Activated CD4-positive, alpha-beta T cell treated with anti-CD3 and anti-CD28 coated beads, Interleukin-2, amount 50 U/mL, for 24 hours (primary cell): ENCODE data around the gene ALK.

Source experiments
- DNase-seq, 2 donors: peaks; one replicate each; pipeline ENCODE4 v3.0.0-alpha.2; 2020; ENCODE audit warnings: low read depth in 1 of 2, low spot score in 1 of 2

The ALK gene

DNA sequence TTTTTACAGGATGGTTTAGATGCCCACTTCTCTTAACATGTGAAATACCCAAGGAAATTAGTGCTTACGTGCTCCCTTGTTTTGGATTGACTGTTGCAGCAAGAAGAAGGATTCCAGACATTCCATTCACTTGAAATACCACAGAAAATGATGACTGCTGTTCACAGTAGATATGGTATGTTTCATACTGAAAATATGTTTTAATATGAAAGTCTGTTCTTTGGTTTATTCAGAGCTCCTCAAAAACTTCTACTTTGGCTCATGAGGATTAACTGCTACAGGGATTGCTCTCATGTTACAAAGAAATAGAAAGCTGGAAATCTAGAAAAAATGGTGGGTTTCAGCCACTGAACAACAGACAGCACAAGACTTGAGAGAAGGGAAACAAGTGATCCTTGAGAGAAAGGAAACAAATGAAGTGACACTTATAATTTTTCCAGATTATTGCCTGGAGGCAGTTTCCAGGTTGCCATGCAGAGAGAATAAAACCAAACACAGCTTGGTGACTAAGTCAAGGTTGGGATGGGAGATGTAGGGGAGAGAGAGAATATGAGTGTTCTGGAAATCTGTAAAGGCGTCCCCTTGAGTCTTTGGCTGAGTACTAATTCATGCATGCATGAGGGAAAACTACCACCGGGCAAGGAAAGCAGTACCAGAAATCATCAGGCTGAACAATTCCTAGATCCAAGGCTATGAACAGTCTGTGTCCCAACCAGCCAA is 458.0 kb downstream of the ALK start:
- DNase-seq = no peak

DNA sequence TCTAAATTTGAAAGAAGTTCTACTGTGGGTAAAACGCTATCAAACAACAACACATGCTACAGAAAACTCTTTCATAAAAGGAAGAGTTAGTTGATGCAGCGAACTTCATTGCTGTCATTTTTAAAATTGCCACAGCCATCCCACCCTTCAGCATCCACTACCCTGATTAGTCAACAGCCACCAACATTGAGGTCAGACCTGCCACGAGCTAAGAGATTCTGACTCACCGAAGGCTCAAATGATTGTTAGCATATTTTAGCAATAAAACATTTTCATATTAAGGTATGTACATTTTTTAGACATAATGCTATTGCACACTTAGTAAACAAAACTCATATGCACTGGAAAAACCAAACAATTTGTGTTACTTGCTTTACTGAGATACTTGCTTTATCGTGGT is 459.1 kb downstream of the ALK start:
- DNase-seq = no peak

DNA sequence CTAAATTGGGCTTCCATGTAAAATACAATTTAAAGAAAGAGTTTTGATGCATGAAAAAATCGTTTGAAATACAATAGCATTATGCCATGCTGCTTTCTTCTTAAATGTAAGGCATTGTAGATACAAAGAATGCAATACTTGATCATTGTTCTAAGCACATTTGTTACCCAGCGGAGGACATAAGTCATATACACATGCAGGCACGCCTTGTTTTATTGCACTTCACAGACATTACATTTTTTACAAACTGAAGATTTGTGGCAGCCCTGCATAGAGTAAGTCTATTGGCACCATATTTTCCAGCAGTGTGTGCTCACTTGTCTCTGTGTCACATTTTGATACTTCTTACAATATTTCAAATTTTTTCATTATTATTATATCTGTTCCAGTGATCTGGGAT is 461.2 kb downstream of the ALK start:
- DNase-seq = no peak

DNA sequence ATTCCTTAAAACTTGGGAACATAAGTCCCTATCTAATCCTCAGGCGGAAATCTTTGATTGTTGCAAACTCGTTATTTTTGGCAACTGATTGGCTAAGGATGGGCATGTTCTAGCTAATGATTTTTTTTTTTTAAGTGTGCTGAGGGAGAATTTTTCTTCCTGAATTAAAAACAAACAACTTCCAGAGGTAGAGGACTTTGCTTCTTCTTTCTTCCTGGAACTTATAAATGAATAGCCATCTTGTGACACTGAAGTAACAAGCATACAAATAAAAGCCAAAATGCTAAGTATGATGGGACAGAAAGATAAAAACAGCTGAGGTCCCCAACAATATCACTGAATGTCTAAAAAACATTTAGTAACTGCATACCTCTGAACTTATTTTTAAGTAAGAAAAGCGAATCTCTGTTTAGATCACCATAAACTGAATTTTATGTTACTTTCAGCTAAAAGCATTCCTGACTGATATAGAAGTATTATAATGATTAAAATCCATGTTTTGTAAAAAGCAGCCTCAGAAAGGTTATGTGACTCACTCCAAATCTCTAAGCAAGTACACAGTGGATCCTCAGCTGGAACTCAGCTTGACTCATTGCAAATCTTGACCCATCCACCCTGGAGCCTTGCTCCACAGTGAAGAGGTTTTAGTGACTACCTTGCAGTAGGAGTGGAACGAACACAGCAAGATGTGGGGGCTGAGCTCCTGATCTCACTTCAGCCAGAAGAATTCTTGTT is 461.8 kb downstream of the ALK start:
- no peak for DNase-seq

DNA sequence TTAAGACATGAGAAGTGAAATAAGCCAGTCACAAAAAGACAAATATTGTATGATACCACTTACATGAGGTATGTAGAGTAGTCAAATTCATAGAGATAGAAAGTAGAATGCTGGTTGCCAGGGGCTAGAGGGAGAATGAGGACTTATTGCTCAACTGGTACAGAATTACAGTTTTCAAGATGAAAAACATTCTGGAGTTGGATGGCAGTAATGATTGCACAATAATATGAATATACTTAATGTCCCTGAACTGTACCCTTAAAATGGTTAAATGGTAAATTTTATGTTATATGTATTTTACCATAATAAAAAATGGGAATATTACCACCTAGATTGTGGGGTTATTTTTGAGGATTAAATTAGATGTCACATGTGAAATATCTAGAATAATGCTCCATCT is 465.0 kb downstream of the ALK start:
- DNase-seq = no peak

DNA sequence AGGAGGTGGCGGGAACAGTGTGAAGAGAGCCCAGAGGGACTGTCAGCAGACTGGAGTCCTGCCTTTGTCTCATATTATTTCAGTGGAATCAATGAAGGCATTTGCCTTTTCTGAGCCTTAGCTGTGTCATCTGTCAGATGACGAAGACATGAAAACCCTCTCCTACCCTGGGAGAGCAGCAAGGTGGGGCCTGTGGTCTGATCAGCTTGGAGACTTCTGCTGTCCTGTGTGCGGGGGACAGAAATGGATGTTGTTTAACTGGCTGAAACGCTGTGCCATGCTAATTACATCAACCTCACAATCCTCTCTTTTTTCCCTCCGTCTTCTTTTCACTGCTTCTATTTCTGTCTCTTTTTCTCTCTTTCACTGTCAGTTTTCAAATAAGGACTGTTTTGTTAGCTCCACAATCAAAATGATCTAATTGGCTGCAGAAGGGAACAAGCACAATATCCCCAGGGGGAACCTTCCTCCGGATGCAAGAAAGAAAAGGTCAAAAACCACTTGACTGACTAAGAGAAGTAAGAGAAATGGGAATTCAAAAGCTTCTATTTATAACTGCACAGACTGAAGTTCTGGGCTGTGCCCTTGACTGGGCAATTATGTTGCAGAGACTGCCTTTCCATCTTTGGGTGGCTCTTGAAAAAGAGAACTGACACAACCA is 466.1 kb downstream of the ALK start:
- no peak for DNase-seq

DNA sequence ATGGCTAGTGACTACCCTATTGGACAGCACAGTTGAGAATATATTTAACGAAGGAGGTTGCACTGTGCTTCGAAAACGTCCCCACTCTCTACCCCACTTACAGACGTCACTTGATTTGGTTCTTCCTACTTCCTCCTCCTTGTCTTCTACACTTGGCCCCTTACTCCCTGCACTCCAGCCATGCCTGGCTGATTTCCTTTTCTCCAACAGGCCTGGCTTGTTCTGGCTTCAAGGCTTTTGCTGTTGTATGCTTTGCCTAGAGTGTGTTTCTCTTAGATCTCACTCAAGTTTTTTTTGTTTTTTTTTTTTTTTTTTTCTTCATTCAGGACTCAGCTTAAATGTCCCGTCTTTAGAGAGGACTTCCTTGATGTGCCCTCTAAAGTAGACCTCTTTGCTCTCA is 469.4 kb downstream of the ALK start:
- no peak for DNase-seq

DNA sequence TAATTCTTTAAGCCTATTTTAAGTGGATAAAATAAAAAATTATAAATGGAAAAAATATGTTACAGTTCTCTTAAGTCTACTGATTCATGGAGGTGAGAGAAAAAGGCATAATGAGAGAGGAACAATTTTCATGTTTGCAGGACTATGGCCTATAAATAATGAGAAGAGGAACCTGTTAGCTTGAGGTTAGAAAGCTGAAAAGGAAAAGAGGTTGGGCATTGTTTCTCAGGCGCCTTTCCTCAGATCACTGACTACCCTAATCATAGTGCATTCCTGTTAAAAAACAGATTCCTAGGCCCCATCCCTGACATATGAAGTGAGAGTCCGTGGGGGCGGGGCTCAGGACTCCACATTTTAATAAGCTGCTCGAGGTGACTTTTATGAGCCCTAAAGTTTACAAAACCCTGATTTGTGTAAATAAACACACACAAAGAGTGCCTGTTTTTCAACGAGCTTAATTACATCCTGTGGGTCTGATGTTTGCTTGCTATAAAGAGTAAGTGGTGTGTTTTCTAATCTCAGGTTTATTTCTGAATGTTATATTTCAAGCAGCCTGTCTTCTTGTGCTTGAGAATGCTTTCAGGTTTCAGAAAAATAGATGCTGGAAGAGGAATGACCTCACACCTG is 470.7 kb downstream of the ALK start:
- no peak for DNase-seq

DNA sequence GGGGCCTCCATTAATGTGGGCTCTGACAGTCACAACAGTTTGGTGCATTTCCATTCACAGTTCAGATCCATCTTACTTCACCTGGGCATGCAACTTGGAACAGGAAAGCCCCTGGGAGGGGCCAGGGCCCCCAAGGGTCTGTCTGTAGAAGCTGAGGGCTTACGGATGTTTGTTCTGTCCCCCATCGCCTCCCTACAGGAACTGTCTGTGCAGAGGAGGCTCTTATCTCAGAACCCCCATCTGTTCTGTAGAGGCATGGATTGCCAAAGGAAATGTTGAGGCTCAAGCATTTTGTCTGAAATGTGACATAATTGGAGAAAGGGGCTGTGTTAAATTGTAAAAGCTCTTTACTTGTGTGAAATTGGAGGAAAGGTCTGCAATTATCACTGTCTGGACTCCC is 471.9 kb downstream of the ALK start:
- no peak for DNase-seq

DNA sequence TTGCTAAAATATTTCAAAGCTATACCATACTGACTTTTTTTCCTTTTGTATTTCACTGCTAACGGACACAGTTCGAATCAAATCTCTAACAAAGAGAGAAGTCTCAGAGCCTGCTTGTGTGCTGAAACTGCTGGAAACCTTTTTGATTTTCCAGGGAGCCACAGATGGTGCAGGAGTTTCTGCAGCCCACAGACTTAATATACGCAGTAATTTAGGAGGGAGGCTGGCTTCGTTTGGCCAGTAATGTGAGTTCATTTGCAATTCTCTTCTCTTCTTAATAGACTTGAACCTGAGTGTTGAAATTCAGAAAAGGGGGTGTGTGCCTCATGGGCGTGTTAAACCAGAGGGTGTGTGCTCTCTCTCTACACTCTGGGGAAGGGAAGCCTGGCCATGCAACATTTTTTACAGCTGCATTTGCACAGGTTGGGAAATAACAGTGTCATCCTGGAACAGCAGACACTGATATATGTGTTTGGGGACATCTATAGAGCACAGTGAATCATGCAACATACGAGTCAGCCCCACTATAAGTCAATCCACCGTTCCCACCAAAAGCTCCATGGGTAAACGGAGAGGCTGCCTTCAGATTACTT is 473.2 kb downstream of the ALK start:
- DNase-seq = no peak

DNA sequence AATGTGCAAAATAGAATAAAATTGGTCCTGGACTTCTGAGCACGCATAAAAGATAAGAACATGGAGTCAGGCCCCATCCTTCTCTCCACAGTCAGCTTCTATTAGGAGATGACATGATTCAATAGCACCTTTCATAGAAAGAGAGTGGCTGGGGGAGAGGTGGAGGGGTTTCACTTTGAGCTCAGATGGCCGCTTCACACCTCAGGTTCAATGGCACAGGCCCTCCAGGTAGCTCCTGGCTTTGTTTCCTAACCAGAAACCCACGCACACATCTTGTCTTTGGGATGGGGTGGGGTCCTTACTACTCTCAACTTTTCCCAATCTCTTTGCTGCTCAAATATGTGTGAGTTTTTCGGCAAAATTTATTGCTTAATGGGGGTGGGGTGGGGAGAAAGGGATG is 473.9 kb downstream of the ALK start:
- DNase-seq = no peak

DNA sequence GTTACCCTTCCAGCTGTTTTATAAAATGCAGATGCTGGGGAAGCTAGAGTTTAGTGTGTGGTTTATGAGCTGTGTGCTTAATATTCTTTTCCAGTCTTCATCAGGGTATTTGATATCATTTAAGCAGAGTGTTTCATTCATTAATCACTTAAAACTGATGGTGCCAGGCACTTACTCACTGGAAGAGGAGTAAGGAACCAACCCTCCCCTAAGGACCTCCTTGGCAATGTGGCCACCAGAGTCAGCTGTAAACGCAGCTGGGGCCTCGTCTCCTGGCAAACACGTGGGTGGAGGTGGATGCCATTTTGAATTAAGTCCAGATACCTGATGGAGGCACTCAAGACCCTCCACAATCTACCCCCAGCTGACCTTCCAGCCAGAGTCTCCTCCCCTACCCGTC is 474.5 kb downstream of the ALK start:
- DNase-seq = no peak

DNA sequence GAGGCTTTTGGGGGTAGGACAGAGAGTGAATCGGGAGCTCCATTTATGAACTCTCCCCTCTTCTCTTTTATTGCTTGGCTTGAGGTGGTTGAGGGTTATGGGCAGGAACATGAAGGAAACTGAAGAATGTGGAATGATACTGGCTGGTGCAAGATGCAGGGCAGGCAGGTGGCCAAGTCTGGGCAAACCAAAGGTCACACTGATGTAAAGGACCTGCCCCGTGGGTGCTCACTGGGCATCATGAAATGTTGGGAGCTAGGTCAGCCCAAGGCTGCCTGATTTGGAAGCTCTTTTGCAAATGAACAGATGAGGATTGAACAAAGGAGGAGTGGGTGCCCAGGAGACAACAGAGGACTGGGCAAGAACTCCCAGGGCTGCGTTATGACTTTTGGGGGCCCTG is 477.2 kb downstream of the ALK start:
- DNase-seq = no peak

DNA sequence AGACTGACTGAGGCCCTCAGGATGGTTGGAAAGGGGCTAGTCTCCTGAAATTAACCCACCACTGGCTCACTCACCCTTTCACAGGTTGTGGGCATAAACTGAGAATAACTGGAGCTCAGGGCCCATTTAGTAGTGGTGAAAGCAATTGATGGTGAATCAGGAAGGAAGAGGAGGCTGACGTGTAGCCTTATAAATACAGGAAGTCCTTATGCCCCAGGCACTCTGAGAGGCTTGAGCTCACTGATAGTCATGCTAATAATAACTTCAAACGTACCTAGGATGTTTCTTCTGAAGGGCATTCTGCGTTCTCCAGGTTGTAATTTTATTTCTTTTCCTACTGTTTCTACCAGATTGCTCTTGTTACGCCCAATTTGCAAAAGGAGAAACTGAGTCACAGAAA is 477.8 kb downstream of the ALK start:
- no peak for DNase-seq

DNA sequence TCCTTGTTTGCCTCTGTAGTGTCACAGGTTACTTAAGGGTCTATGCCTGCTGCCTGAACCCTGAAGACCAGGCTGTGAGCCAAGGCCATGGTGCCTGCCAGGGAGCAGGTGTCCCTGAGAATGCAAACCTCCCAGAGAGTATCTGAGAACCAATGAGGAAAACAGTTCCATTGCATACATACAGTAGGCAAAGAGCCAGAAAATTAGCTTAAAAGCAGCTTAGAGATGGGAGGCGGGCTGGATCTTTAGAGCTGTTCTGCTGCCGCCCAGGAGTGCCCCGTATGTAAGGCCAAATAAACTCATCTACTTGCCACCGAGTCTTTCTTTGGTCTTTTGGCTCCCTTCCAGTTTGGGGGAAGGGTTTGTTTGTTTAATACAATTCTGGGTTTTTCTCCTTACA is 478.2 kb downstream of the ALK start:
- no peak for DNase-seq

DNA sequence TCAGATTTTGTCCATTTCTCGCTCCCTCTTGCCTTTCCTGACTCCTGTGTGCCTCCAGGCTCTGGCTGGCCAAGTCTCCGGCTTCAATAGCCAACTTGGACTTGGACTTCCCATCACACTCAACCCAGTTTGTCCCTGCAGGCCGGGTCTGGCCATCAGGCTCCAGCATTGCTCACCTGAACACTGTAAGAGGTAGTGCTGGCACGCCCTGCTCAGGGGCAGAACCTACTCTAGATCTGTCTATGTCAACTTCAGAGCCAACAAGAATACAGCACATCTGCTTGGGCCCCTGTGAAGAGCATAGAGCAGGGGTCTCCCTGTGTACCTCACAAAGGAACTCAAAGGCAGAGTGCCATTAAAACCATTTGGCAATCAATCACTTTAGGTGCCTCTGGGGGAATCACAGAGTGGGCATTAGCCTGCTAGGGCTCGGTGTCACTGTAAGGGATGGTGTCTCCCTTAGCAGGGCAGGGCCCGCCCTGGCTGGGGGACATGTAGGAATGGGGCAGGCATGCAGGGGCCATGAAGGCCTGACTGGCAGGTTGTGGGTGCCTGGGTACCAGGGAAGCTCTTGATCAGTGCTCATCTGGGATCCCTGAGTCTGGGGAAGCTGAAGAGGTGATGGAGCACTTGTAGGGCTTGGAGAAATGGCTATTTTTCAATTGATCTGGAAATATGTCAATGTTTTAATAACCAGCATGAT is 480.3 kb downstream of the ALK start:
- DNase-seq = no peak

DNA sequence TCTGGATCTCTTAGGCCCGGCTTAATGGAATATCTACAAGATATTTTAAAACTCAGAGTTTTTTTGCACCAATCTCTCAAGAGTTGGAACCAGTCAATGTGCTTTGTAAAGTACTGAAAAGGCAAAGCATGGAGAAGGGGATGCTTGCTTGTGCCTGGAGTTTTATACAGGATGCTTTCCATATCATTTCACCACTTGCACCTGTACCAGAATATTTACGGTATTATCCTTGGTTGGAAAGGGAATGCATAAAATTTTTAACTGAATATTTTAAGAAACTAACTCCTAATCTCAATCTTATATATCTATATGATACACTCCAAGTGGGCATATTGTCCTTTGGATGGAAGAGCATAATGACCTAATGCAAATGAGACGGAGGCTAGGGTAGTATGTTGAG is 487.5 kb downstream of the ALK start:
- DNase-seq = no peak

DNA sequence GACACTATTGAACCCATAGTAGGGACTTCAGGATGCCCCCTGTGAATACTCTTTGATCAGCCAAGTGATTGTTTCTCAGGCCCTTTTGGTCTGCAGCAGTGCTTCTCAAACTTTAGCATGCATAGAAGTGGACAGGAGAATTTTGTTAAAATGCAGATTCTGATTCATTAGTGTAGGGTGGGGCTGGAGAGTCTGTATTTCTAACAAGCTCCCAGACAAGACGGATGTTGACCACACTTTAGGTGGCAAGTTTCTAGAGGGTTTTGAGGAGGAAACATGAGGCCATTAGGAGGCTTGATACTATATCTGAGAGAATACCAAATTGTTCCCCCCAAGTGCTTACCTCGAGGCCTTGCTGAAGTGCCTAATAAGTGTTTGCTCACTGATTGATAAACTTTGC is 488.3 kb downstream of the ALK start:
- DNase-seq = no peak

DNA sequence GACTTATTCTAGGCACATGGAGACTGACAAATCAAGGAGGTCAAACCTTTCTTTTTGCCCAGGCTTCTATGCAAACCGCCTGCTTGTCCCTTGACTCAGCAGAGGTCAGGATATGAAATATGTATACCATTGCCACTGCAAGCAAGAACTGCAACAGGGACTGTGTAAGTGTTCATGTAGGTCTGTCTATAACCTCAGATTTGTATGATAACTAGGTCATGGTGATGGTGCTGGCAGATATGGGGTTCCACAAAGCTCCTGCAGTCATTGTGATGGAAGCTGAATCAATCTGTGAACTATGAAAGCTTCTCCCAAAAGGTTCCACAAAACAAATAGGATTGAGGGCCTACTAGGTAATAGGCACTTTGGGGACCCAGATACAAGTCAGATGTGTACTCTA is 489.9 kb downstream of the ALK start:
- DNase-seq = no peak

DNA sequence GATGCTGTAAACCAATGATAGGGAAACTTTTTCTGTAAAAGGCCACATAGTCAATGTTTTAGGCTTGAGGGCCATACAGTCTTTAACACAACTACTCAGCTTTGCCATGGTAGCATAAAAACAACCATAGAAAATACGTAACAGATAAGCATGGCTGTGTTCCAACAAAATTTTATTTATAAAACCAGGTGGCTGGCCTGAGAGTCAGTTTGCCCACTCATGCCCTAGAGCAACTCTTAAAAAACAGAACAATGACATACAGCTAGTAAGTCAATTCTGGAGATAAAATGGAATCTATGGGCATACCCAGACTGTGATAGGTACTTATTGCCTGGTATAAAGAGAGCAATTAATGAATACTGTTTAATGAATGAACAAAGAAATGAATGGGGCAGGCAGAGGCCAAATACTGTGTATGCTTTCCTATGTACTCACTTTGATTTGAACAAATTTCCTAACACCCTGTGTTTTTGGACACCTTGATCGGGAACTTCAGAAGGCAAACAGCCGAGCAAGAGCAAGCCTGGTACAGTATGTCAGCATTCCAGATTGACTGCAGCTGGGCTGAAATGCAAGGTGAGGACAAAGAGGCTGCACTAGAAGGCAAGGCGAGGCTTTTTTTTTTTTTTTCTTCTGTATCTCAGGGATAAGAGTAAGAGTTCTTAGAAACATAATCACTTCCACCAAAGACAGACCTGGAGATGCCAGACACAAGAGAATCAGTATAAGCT is 490.8 kb downstream of the ALK start:
- DNase-seq = no peak
